ENCODE measurements around the gene CAPZA1. TPM values are rescaled to one million over a fixed set of nuclear protein-coding genes. Genes with fewer than 3 reads are reported as not detected.

Gene CAPZA1
- total RNA-seq, 8 experiments from 2014 or later, result 119 to 210 (median 162) TPM

GRCh38 chr1:112700290-112701226 is 80.9 kb downstream of the CAPZA1 start:
- WGBS, 10 experiments, result 19 to 100% (median 43%) methylated on average over 1 to 5 of the region's 7 CpGs; no CpG with 5 or more reads in 5 of the 10 experiments
- in situ Hi-C loops (cut with MboI; ENCODE audit: low pct_unique_long_range_greater_than_20kb in 2 of 9, low sequenced_read_pairs in 9 of 9, unreplicated experiment in 9 of 9), result loop anchor here in 5 of 9 experiments (10.0 to 25.0 kb wide), 3 partner anchors 306 to 362 kb away; partner anchors contain the start of genes CTTNBP2NL (in 3 of the 5) and LRIG2 (in 2 of the 5)
- no peak overlapping the region for H3K4me3 ChIP-seq
- ATAC-seq (replicated peaks in 6 of 8), result peak; percentile 22 to 75 (median 68)
- peaks cover 24 to 33% of the 10 kb centered on the region in 2 donors for H3K4me1 ChIP-seq (replicated peaks in 1 of 2)
- peak overlapping the region; percentile 19 to 57 for H3K27ac ChIP-seq

- peaks cover 30 to 39% of the 10 kb centered on the region in 2 donors for H3K4me1 ChIP-seq (replicated peaks in 1 of 2)
- H3K4me3 ChIP-seq, result no peak overlapping the region
- in situ Hi-C loops (cut with MboI; ENCODE audit: low pct_unique_long_range_greater_than_20kb in 2 of 9, low sequenced_read_pairs in 9 of 9, unreplicated experiment in 9 of 9), result loop anchor here in 5 of 9 experiments (10.0 to 25.0 kb wide), 3 partner anchors 307 to 361 kb away; partner anchors contain the start of genes CTTNBP2NL (in 3 of the 5) and LRIG2 (in 2 of the 5)
- ATAC-seq (replicated peaks in 6 of 8), result peak in 2 of 8 experiments; percentile 0
- peak overlapping the region in 1 of 2 donors; percentile 57 for H3K27ac ChIP-seq
- 80 to 100% (median 95%) methylated on average over 1 to 12 of the region's 17 CpGs; no CpG with 5 or more reads in 5 of the 10 experiments for WGBS, 10 experiments
Measured at GRCh38 chr1:112701227-112702066, 81.8 kb downstream of the CAPZA1 start.

GRCh38 chr1:112702067-112702395 is 82.4 kb downstream of the CAPZA1 start:
- no peak for ATAC-seq (replicated peaks in 6 of 8)
- in situ Hi-C loops (cut with MboI; ENCODE audit: low pct_unique_long_range_greater_than_20kb in 2 of 9, low sequenced_read_pairs in 9 of 9, unreplicated experiment in 9 of 9), result loop anchor here in 5 of 9 experiments (10.0 to 25.0 kb wide), 3 partner anchors 307 to 360 kb away; partner anchors contain the start of genes CTTNBP2NL (in 3 of the 5) and LRIG2 (in 2 of the 5)
- no peak overlapping the region for H3K4me3 ChIP-seq
- 20 to 100% (median 70%) methylated on average over 1 to 3 of the region's 3 CpGs; no CpG with 5 or more reads in 2 of the 10 experiments for WGBS, 10 experiments
- peaks cover 30 to 39% of the 10 kb centered on the region in 2 donors for H3K4me1 ChIP-seq (replicated peaks in 1 of 2)
- H3K27ac ChIP-seq, result no peak overlapping the region

GRCh38 chr1:112702420-112703261 is 83.0 kb downstream of the CAPZA1 start:
- H3K27ac ChIP-seq, result no peak overlapping the region
- H3K4me3 ChIP-seq, result no peak overlapping the region
- H3K4me1 ChIP-seq (replicated peaks in 1 of 2), result peaks cover 30 to 39% of the 10 kb centered on the region in 2 donors
- in situ Hi-C loops (cut with MboI; ENCODE audit: low pct_unique_long_range_greater_than_20kb in 2 of 9, low sequenced_read_pairs in 9 of 9, unreplicated experiment in 9 of 9), result loop anchor here in 5 of 9 experiments (10.0 to 25.0 kb wide), 3 partner anchors 308 to 360 kb away; partner anchors contain the start of genes CTTNBP2NL (in 3 of the 5) and LRIG2 (in 2 of the 5)
- ATAC-seq (replicated peaks in 6 of 8), result peak in 4 of 8 experiments; percentile 1 to 18 (median 6)
- whole genome bisulfite sequencing, 10 experiments, result 80 to 100% (median 88%) methylated on average over 1 to 7 of the region's 12 CpGs; no CpG with 5 or more reads in 2 of the 10 experiments

- in situ Hi-C loops (cut with MboI; ENCODE audit: low pct_unique_long_range_greater_than_20kb in 2 of 9, low sequenced_read_pairs in 9 of 9, unreplicated experiment in 9 of 9), result loop anchor here in 5 of 9 experiments (10.0 to 25.0 kb wide), 3 partner anchors 309 to 359 kb away; partner anchors contain the start of genes CTTNBP2NL (in 3 of the 5) and LRIG2 (in 2 of the 5)
- Histone ChIP-seq H3K27ac (no peak overlapping the region), H3K4me1 (replicated peaks in 1 of 2) (peaks cover 30 to 39% of the 10 kb centered on the region in 2 donors), H3K4me3 (no peak overlapping the region)
- WGBS, 10 experiments, result 88 to 100% (median 98%) methylated on average over 1 to 8 of the region's 8 CpGs; no CpG with 5 or more reads in 6 of the 10 experiments
- no peak for ATAC-seq (replicated peaks in 6 of 8)
Measured at GRCh38 chr1:112703706-112704105, 84.1 kb downstream of the CAPZA1 start.

GRCh38 chr1:112704391-112704933 is 84.8 kb downstream of the CAPZA1 start:
- Histone ChIP-seq H3K4me1 (replicated peaks in 1 of 2) (peaks cover 30 to 39% of the 10 kb centered on the region in 2 donors), H3K27ac (peak overlapping the region in 1 of 2 donors; percentile 59), H3K4me3 (peak overlapping the region in 3 of 5 donors; percentile 47 to 81 (median 72))
- ATAC-seq (replicated peaks in 6 of 8), result peak in 1 of 8 experiments; percentile 41
- in situ Hi-C loops (cut with MboI; ENCODE audit: low pct_unique_long_range_greater_than_20kb in 2 of 9, low sequenced_read_pairs in 9 of 9, unreplicated experiment in 9 of 9), result loop anchor here in 5 of 9 experiments (10.0 to 25.0 kb wide), 3 partner anchors 310 to 358 kb away; partner anchors contain the start of genes CTTNBP2NL (in 3 of the 5) and LRIG2 (in 2 of the 5)
- 60 to 94% (median 66%) methylated on average over 1 to 6 of the region's 7 CpGs; no CpG with 5 or more reads in 6 of the 10 experiments for WGBS, 10 experiments

GRCh38 chr1:112704934-112705627 is 85.4 kb downstream of the CAPZA1 start:
- in situ Hi-C loops (cut with MboI; ENCODE audit: low pct_unique_long_range_greater_than_20kb in 2 of 9, low sequenced_read_pairs in 9 of 9, unreplicated experiment in 9 of 9), result loop anchor here in 5 of 9 experiments (10.0 to 25.0 kb wide), 3 partner anchors 310 to 357 kb away; partner anchors contain the start of genes CTTNBP2NL (in 3 of the 5) and LRIG2 (in 2 of the 5)
- Histone ChIP-seq H3K27ac (peak overlapping the region in 1 of 2 donors; percentile 62), H3K4me3 (peak overlapping the region in 3 of 5 donors; percentile 47 to 81 (median 72)), H3K4me1 (replicated peaks in 1 of 2) (peaks cover 30 to 36% of the 10 kb centered on the region in 2 donors)
- peak; percentile 42 to 71 (median 53) for ATAC-seq (replicated peaks in 6 of 8)
- 0 to 39% (median 10%) methylated on average over 1 to 5 of the region's 13 CpGs; no CpG with 5 or more reads in 3 of the 10 experiments for WGBS, 10 experiments

GRCh38 chr1:112706505-112707220 is 87.0 kb downstream of the CAPZA1 start, which contains the start of gene RHOC:
RHOC (minus strand) TSS chr1:112707127; CDS start chr1:112703799, 3,328 bp downstream.
- peak; percentile 33 to 74 (median 68) for ATAC-seq (replicated peaks in 6 of 8)
- peaks cover 21 to 22% of the 10 kb centered on the region in 2 donors for H3K4me1 ChIP-seq (replicated peaks in 1 of 2)
- peak within 1 kb of the TSS; percentile 40 to 81 (median 47) for H3K4me3 ChIP-seq
- in situ Hi-C loops (cut with MboI; ENCODE audit: low pct_unique_long_range_greater_than_20kb in 2 of 9, low sequenced_read_pairs in 9 of 9, unreplicated experiment in 9 of 9), result loop anchor here in 5 of 9 experiments (10.0 to 25.0 kb wide), 3 partner anchors 312 to 356 kb away; partner anchors contain the start of genes CTTNBP2NL (in 3 of the 5) and LRIG2 (in 2 of the 5)
- WGBS, 10 experiments, result 16% methylated on average over 5 of the region's 61 CpGs; no CpG with 5 or more reads in 9 of the 10 experiments
- peak within 1 kb of the TSS in 1 of 2 donors; percentile 30 for H3K27ac ChIP-seq

GRCh38 chr1:112707221-112708001 is 87.8 kb downstream of the CAPZA1 start:
- 0 to 35% (median 19%) methylated on average over 1 to 13 of the region's 42 CpGs; no CpG with 5 or more reads in 4 of the 10 experiments for WGBS, 10 experiments
- Histone ChIP-seq H3K4me3 (peak overlapping the region; percentile 40 to 81 (median 47)), H3K4me1 (replicated peaks in 1 of 2) (peaks cover 21% of the 10 kb centered on the region in 2 donors), H3K27ac (peak overlapping the region in 1 of 2 donors; percentile 30)
- ATAC-seq (replicated peaks in 6 of 8), result peak; percentile 52 to 80 (median 70)
- in situ Hi-C loops (cut with MboI; ENCODE audit: low pct_unique_long_range_greater_than_20kb in 2 of 9, low sequenced_read_pairs in 9 of 9, unreplicated experiment in 9 of 9), result loop anchor here in 5 of 9 experiments (10.0 to 25.0 kb wide), 3 partner anchors 313 to 355 kb away; partner anchors contain the start of genes CTTNBP2NL (in 3 of the 5) and LRIG2 (in 2 of the 5)
